ENCODE results near the gene TMBIM6. TPM values are rescaled to one million over a fixed set of nuclear protein-coding genes. Genes with fewer than 3 reads are reported as not detected.

TMBIM6 gene
- total RNA-seq, 1 experiment from 2014 or later: 970 TPM

DNA sequence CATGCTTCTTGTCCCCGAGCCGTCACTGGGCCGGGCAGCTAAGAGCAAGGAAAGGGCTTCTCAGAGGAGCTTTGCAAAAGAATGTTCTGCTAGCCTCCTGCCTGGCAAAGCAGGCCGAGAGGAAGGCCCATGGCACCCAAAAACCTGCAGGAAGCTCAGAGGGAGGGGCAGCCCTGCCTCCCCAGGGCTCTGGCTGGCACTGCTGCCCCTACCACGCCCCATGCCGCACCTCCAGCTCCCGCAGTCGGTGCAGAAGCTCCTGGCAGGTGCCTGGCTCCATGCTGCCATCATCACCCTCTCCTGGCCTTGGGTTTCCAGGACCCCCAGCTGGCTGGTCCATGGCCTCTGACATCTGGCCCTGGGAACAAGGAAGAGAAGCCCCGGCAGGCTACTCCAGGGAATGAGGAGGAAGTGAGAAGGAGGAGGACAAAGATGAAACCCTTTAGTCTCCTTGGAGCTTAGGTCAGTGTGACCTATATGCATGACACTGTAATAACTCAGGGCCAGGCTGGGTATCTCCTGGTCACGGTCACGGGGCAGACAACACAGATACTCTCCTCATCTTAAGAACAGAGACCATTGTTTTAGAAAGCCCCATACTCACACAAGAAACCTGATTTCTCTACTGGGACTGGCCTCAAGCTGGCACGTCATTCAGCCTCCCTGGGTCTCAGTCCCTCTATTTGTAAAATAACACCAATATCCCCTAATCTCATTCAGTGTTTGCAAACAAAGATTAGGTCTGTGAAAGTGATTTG lies 62.5 kb downstream of the TMBIM6 start:
- in situ Hi-C loops (cut with HindIII; ENCODE audit: low pct_unique_long_range_greater_than_20kb, low sequenced_read_pairs): no loop called here
- peak; percentile 97 for DNase-seq (ENCODE audit: low read depth, low spot score)

DNA sequence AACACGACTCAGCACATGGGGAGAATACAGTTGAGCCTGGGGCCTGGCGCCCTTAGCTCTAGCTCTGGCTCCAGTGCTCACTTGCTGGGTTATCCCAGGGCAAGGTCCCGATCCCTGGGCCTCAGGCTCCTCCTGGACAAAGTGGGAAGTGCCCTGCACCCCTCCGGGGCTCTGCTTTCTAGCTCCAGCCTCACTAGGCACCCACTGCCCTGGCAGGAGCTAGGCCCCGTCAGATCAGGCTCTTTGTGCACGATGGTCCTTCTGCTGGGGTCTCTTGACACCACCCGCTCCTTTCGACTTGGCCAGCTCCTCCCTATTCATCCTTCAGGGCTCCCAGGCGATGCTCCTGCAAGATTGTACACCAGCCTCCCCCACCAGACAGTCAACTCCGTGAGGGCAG lies 63.5 kb downstream of the TMBIM6 start:
- no peak for DNase-seq (ENCODE audit: low read depth, low spot score)
- in situ Hi-C loops (cut with HindIII; ENCODE audit: low pct_unique_long_range_greater_than_20kb, low sequenced_read_pairs): no loop called here

DNA sequence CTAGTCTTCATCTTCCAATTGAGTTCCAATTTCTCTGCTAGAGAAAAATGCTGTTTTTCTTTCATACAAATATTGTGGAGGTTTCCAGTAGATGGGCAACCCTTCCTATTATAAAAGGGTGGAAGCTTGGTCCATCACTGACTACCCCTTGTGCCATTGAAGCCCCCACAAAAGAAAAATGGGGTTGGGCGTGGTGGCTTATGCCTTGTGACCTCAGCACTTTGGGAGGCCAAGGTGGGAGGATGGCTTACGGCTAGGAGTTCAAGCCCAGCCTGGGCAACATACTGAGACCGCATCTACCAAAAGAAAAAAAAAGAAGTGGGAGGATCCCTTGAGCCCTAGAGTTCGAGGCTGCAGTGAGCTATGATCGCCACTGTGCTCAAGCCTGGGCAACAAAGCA lies 64.1 kb downstream of the TMBIM6 start:
- in situ Hi-C loops (cut with HindIII; ENCODE audit: low pct_unique_long_range_greater_than_20kb, low sequenced_read_pairs): no loop called here
- DNase-seq (ENCODE audit: low read depth, low spot score): no peak

DNA sequence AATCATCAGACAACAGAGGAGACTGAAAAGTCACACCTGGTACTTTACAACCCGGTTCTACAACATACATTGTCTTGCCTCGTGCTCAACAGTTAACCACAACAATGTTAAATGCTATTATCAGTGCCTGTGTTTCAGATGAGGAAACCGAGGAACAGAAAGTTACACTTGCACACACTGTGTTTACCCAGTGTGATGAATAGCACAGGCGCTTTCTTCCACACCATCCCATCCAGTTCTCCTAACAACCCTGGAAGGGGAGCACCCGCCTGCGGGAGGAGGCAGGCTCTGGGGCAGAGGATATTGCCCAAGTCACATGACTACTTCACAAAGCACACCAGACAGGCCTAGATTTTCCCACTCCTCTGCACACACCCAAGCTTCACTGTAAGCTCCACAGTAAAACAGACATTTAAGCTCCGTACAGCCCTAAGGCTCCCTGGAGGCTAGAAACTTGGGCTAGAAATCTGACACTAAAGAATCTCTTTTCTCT lies 65.0 kb downstream of the TMBIM6 start:
- no peak for DNase-seq (ENCODE audit: low read depth, low spot score)
- in situ Hi-C loops (cut with HindIII; ENCODE audit: low pct_unique_long_range_greater_than_20kb, low sequenced_read_pairs): no loop called here

DNA sequence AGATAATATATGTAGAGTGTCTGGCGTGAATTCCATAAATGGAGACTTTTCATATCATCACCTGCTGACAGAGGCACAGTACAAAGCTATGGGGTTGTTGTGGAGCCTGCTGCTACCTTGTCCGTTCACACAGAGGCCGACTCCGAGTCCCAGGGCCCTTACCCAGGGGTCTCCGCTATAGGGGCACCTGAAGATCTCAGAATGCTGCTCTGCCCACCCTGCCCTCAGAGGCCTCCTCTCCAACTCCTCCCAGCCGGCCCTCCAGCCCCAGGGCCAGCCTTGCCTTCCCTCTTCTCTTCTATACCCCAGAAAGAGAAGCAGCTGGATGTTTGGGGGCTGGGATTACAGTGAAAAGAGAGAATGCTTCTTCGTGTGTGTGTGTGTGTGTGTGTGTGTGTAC lies 65.5 kb downstream of the TMBIM6 start:
- no peak for DNase-seq (ENCODE audit: low read depth, low spot score)
- in situ Hi-C loops (cut with HindIII; ENCODE audit: low pct_unique_long_range_greater_than_20kb, low sequenced_read_pairs): no loop called here

DNA sequence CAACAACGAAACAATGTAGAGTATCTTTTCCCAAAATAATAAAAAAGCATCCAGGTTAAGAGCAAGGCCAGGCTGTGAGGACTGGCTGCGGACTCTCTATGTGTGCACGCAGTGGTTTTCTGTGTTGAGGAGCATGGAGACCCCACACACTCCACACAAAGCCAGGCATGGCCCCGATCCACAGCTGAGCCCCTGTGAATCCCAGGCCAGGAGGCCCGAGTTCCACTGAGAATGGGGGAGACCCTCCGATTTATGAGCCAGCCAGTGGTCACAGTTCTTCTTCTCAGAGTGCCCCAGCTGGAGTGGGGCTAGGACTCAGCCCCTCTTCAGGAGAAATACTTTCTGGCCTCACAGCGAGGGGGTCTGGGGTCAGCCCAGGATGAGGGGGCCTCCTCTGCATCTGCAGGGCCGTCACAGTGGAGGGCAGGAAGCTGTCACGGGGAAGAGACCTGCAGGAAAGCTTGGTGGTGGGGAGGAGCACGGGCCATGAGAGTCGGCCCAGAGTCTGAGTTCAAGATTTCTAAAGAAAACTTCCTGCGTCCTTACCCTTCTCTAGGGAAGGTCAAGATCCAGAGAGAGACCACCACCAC lies 66.7 kb downstream of the TMBIM6 start:
- in situ Hi-C loops (cut with HindIII; ENCODE audit: low pct_unique_long_range_greater_than_20kb, low sequenced_read_pairs): no loop called here
- no peak for DNase-seq (ENCODE audit: low read depth, low spot score)

DNA sequence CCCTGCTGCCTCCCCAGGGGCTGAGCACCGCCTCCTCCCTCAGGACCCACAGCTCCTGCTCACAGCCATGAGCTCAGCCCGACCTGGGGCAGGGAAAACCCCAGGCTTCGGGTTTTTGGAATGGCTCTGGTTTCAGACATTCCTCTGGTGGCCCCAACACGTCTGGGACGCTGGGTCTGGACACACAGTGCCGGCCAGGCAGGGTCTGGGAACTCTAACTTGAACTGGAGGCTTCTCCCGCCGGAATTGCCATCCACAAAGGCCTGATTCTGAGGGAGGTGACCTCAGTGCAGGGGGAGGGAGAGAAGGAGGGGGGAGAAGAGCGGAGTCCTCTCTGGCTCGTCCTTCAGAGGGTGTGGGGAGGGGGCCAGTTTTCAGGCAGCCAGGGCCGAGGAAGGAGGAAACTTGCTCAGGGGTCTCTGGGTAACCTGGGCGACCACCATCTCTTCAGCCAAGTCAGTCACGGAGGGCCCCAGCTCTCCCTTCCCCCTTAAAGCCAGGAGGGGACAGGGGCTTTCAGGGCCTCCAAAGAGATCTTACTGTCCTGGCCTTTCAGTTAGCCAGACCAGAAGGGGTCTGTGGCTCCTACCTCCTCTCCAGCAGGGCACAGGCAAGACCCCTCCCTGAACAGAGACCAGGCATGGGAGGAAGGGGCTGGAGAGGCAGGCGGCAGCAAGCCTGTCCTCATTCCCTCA lies 67.5 kb downstream of the TMBIM6 start:
- in situ Hi-C loops (cut with HindIII; ENCODE audit: low pct_unique_long_range_greater_than_20kb, low sequenced_read_pairs): no loop called here
- no peak for DNase-seq (ENCODE audit: low read depth, low spot score)

DNA sequence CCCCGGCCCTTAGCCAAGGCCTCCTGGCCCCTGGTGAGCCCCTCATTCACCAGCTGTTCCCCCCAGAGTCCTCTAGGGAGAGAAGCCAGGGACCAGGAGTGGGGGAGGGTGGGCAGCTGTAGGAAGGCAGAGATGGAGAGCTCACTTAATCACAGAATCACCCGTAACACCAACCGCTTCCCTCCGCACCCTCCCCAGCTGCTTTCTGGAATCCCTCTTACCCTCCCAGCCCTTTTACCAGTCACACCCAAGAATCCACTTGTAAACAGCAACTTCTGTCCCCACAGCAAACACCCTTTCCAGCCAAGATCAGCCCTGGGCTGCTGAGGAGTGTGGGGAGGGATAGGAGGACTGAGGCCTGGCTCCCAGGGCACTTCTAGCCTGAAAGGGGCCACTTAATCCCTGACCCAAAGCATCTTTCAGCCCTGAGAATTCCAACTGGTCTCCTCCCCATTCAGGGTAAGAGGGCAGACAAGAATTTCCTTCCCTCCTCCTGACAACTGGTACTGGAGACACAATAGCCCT lies 68.1 kb downstream of the TMBIM6 start:
- in situ Hi-C loops (cut with HindIII; ENCODE audit: low pct_unique_long_range_greater_than_20kb, low sequenced_read_pairs): no loop called here
- DNase-seq (ENCODE audit: low read depth, low spot score): no peak

DNA sequence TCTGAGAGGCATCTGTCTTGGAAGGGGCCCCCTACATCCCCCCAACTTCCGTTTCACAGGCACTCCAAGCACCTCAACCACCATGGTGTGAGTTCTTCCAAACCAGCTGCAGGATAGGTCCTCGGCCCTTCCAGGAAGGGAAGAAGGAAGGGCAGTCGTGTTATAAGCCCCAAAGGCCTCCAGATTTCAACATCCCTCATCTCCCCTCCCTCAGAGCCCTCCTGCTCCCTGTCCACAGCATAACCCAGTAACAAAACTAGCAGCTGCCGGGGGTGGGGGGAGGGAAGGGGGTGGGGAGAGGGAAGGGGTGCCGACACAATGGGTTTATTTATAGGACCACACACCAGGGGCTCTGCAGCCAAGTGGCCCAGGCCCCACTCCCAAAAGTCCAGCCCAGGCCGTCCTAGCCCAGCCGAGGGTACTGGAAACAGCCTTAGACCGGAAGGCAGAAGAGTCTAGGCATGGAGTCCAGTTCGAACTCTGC lies 68.6 kb downstream of the TMBIM6 start:
- no peak for DNase-seq (ENCODE audit: low read depth, low spot score)

DNA sequence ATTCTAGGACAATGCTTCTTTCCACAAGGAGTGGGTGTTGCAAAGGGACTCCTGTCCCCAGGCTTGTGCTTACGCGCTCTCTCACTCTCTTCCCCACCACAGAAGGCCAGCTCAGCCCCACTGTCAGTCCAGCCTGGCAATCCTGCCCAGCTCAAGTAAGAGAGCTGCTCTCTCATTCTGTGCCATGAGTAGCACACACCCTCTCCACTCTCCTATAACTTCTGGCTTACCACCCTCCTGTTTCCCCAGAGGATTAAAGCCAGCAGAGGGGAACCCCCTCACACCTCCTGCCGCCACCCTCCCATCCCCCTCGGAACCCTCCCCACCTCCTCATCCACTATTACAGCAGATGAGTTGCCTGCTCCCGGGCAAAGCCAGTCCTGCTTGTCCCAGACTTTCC lies 69.8 kb downstream of the TMBIM6 start:
- in situ Hi-C loops (cut with HindIII; ENCODE audit: low pct_unique_long_range_greater_than_20kb, low sequenced_read_pairs): no loop called here
- peak; percentile 49 for DNase-seq (ENCODE audit: low read depth, low spot score)

More for the DNA sequence above, 68.6 kb downstream of the TMBIM6 start:
- in situ Hi-C loops (cut with HindIII; ENCODE audit: low pct_unique_long_range_greater_than_20kb, low sequenced_read_pairs): no loop called here

DNA sequence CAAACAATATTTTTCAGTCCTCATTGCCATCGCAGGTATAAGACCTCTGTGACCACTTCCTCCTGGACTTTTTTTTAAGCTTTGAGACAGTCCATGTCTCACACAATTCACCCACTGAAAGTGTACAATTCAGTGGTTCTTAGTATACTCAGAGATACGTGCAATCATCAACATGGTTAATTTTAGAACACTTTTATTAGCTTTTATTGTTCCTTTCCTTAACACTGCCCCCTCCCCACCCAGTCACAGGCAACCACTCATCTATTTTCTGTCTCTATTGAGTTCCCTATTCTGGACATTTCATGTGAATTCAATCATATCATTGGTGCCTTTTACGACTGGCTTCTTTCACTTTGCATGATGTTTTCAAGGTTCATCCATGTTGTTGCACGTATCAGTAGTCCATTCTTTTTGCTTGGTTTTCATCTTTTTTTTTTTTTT lies 70.6 kb downstream of the TMBIM6 start:
- in situ Hi-C loops (cut with HindIII; ENCODE audit: low pct_unique_long_range_greater_than_20kb, low sequenced_read_pairs): no loop called here

DNA sequence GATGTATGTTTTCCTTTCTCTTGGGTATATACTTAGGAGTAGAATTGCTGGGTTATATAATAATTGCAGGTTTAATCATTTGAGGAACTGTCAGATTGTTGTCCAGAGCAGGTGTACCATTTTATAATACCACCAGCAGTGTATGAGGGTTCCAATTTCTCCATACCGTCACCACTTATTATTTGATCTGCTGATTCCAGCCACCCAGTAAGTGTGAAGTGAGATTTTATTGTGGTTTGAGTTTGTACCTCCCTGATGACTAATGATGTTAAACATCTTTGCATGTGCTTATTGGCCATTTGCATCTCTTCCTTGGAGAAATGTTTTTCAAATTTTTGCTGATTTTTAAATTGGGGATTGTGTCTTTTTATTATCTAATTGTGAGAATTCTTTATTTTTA lies 71.8 kb downstream of the TMBIM6 start:
- DNase-seq (ENCODE audit: low read depth, low spot score): no peak
- in situ Hi-C loops (cut with HindIII; ENCODE audit: low pct_unique_long_range_greater_than_20kb, low sequenced_read_pairs): no loop called here

More for the DNA sequence above, 70.6 kb downstream of the TMBIM6 start:
- DNase-seq (ENCODE audit: low read depth, low spot score): no peak

Small RNAs within 50 kb of the gene (small RNA-seq; reads per million reads assigned to genes)
- gene AC020612.2 (0 reads per million in 2 experiments), gene LSM6P2 (0 reads per million in 2 experiments)

Other genes with a start within 250 kb of the TMBIM6 start
- 0.66 and 0.90 TPM in 2 replicates for gene KCNH3, start 202.5 kb upstream of the TMBIM6 start, total RNA-seq (2014; rRNA removed; shearing (Covaris generic))
- 42.5 and 45.2 TPM in 2 replicates for gene MCRS1, start 173.4 kb upstream of the TMBIM6 start, total RNA-seq (2014; rRNA removed; shearing (Covaris generic))
- gene FAM186B, start 135.9 kb upstream of the TMBIM6 start, total RNA-seq (2014; rRNA removed; shearing (Covaris generic)): 0.75 and 0.95 TPM in 2 replicates
- 13.3 and 16.4 TPM in 2 replicates for gene PRPF40B, start 118.0 kb upstream of the TMBIM6 start, total RNA-seq (2014; rRNA removed; shearing (Covaris generic))
- gene FMNL3, start 34.2 kb upstream of the TMBIM6 start, total RNA-seq (2014; rRNA removed; shearing (Covaris generic)): 14.5 and 17.4 TPM in 2 replicates
- 29.2 and 29.6 TPM in 2 replicates for gene NCKAP5L, start 86.9 kb downstream of the TMBIM6 start, total RNA-seq (2014; rRNA removed; shearing (Covaris generic))
- 6.3 and 7.2 TPM in 2 replicates for gene BCDIN3D, start 101.5 kb downstream of the TMBIM6 start, total RNA-seq (2014; rRNA removed; shearing (Covaris generic))
- not detected in 2 replicates for gene FAIM2, start 162.3 kb downstream of the TMBIM6 start, total RNA-seq (2014; rRNA removed; shearing (Covaris generic))
- not detected in 2 replicates for gene AQP2, start 209.2 kb downstream of the TMBIM6 start, total RNA-seq (2014; rRNA removed; shearing (Covaris generic))
- gene AQP5, start 220.3 kb downstream of the TMBIM6 start, total RNA-seq (2014; rRNA removed; shearing (Covaris generic)): not detected in 2 replicates
- 0.08 TPM in 1 of 2 replicates, not detected in the other for gene AQP6, start 231.4 kb downstream of the TMBIM6 start, total RNA-seq (2014; rRNA removed; shearing (Covaris generic))